Upper lobe of left lung (tissue), 6 donors: ENCODE results near the gene GALNT5. TPM values are rescaled to one million over a fixed set of nuclear protein-coding genes. Genes with fewer than 3 reads are reported as not detected.
"Not testable (repeated sequence)": the region's sequence is repeated elsewhere in the genome, so short reads cannot be mapped to it uniquely, and the experiment has no call there.

Experiments
- ATAC-seq, 2 donors: fragments of 200-7000 bp; cut with Tn5 transposase; one replicate each; pipeline ENCODE4 v1.9.1; 2022; ENCODE audit warnings: mild to moderate bottlenecking in 2 of 2, moderate library complexity in 2 of 2; ENCODE audit not compliant: low FRiP score in 2 of 2
- DNase-seq, 2 donors: peaks; one replicate each; pipeline ENCODE4 v3.0.0-alpha.2; 2019 to 2020
- H3K27ac ChIP-seq, 4 donors: fragments of 200-600 bp; sonication (generic); one replicate each; pipeline ENCODE4 v1.5.1; 2016 to 2019
- H3K27me3 ChIP-seq, 4 donors: fragments of 200-600 bp; sonication (generic); one replicate each; pipeline ENCODE4 v1.5.1; 2017 to 2019
- H3K36me3 ChIP-seq, 4 donors: fragments of 200-600 bp; sonication (generic); one replicate each; pipeline ENCODE4 v1.5.1; 2016 to 2019
- H3K4me1 ChIP-seq, 4 donors: fragments of 200-600 bp; sonication (generic); one replicate each; pipeline ENCODE4 v1.5.1; 2018 to 2019
- H3K4me3 ChIP-seq, 4 donors: fragments of 200-600 bp; sonication (generic); one replicate each; pipeline ENCODE4 v1.5.1; 2017 to 2019; ENCODE audit warnings: mild to moderate bottlenecking in 2 of 4, moderate library complexity in 1 of 4
- H3K9me3 ChIP-seq, 4 donors: fragments of 200-600 bp; sonication (generic); one replicate each; pipeline ENCODE4 v1.5.1; 2018 to 2019
- CTCF ChIP-seq, 6 experiments: fragments of 450-650 bp in 4 of 6; fragments of 200-600 bp in 2 of 6; sonication (generic) in 2 of 6; IDR thresholded peaks; one replicate each; pipeline ENCODE4 v1.5.1; 2016 to 2019; ENCODE audit warnings: antibody characterized with exemption in 6 of 6
- EP300 ChIP-seq, 4 donors: sonication (generic); formaldehyde crosslinking; IDR thresholded peaks; one replicate each; pipeline ENCODE4 v1.5.1; 2017; ENCODE audit warnings: antibody characterized with exemption in 4 of 4, control low read depth in 2 of 4
- POLR2A ChIP-seq, 4 donors: fragments of 450-650 bp; IDR thresholded peaks; one replicate each; pipeline ENCODE4 v1.5.1; 2016 to 2017; ENCODE audit warnings: antibody characterized with exemption in 4 of 4, mild to moderate bottlenecking in 2 of 4
- POLR2AphosphoS5 ChIP-seq, 2 donors: sonication (generic); formaldehyde crosslinking; IDR thresholded peaks; one replicate each; pipeline ENCODE4 v1.5.1; 2017; ENCODE audit warnings: antibody characterized with exemption in 2 of 2
- WGBS, 2 donors: methylation state at CpG; one replicate each; pipeline ENCODE4 v1.1.5; 2017 to 2018; 5-methylcytosine and 5-hydroxymethylcytosine counted together
- total RNA-seq, 6 donors: library from RNA; depleted of rRNA in 4 of 6; stranded (reverse); fragments of >200 nt in 4 of 6; gene quantifications; one replicate each; pipeline versions ENCODE4 v1.1.0 to v1.2.1, GENCODE V29; 2016 to 2021
- donor health status: DM: no; HTN: no; CAD: no; lungs with moderate emphysema.
- donor health status: DM: no; HTN: yes; CAD: no; lungs with severe emphysema.

Gene GALNT5
- total RNA-seq, 6 donors from 2014 or later: 23.0 to 42.9 (median 24.4) TPM

GRCh38 chr2:157267476-157267875, 10.0 kb downstream of the GALNT5 start:
- Histone ChIP-seq H3K27ac (no peak overlapping the region), H3K4me3 (no peak overlapping the region), H3K4me1 (no peaks in the 10 kb centered on the region), H3K36me3 (no peaks in the 10 kb centered on the region), H3K9me3 (no peaks in the 10 kb centered on the region), H3K27me3 (no peaks in the 10 kb centered on the region)
- ATAC-seq (no peak), DNase-seq (no peak)
- TF ChIP-seq POLR2AphosphoS5 (IDR thresholded peaks at IDR 0.05): no peak
- TF ChIP-seq CTCF (IDR thresholded peaks at IDR 0.05): no peak
- no peak for TF ChIP-seq EP300 (IDR thresholded peaks at IDR 0.05)
- no peak for TF ChIP-seq POLR2A (IDR thresholded peaks at IDR 0.05)
- WGBS, 2 donors: 36 to 38% methylated on average over 2 of the region's 2 CpGs

- ATAC-seq: no peak
- 89 to 93% methylated on average over 2 of the region's 2 CpGs for WGBS, 2 donors
- TF ChIP-seq EP300 (IDR thresholded peaks at IDR 0.05) (no peak), CTCF (IDR thresholded peaks at IDR 0.05) (no peak), POLR2A (IDR thresholded peaks at IDR 0.05) (no peak), POLR2AphosphoS5 (IDR thresholded peaks at IDR 0.05) (no peak)
Observed at GRCh38 chr2:157269060-157269459, 11.6 kb downstream of the GALNT5 start.

GRCh38 chr2:157269922-157270321, 12.4 kb downstream of the GALNT5 start:
- H3K27me3 ChIP-seq: no peaks in the 10 kb centered on the region
- no peak for ATAC-seq
- WGBS, 2 donors: 50 to 64% methylated on average over 2 of the region's 2 CpGs
- no peaks in the 10 kb centered on the region for H3K9me3 ChIP-seq
- H3K36me3 ChIP-seq: no peaks in the 10 kb centered on the region
- TF ChIP-seq POLR2A (IDR thresholded peaks at IDR 0.05) (no peak), POLR2AphosphoS5 (IDR thresholded peaks at IDR 0.05) (no peak), EP300 (IDR thresholded peaks at IDR 0.05) (no peak), CTCF (IDR thresholded peaks at IDR 0.05) (no peak)
- no peak overlapping the region for H3K4me3 ChIP-seq
- no peak for DNase-seq
- no peaks in the 10 kb centered on the region for H3K4me1 ChIP-seq
- no peak overlapping the region for H3K27ac ChIP-seq

More at GRCh38 chr2:157269060-157269459, 11.6 kb downstream of the GALNT5 start:
- Histone ChIP-seq H3K27ac (no peak overlapping the region), H3K4me1 (no peaks in the 10 kb centered on the region), H3K4me3 (no peak overlapping the region), H3K27me3 (no peaks in the 10 kb centered on the region), H3K9me3 (no peaks in the 10 kb centered on the region), H3K36me3 (no peaks in the 10 kb centered on the region)
- no peak for DNase-seq

GRCh38 chr2:157271590-157272203, 14.2 kb downstream of the GALNT5 start:
- no peak overlapping the region for H3K27ac ChIP-seq

GRCh38 chr2:157279311-157279710, 21.8 kb downstream of the GALNT5 start:
- not testable (repeated sequence) for ATAC-seq
- 67 to 79% methylated on average over 6 to 7 of the region's 7 CpGs for WGBS, 2 donors

More at GRCh38 chr2:157271590-157272203, 14.2 kb downstream of the GALNT5 start:
- Histone ChIP-seq H3K36me3 (no peaks in the 10 kb centered on the region), H3K27me3 (no peaks in the 10 kb centered on the region), H3K4me3 (no peak overlapping the region), H3K4me1 (no peaks in the 10 kb centered on the region), H3K9me3 (no peaks in the 10 kb centered on the region)
- ATAC-seq (no peak), DNase-seq (no peak)
- 94 to 96% methylated on average over 1 of the region's 1 CpG for WGBS, 2 donors
- TF ChIP-seq EP300 (IDR thresholded peaks at IDR 0.05) (no peak), POLR2AphosphoS5 (IDR thresholded peaks at IDR 0.05) (no peak), CTCF (IDR thresholded peaks at IDR 0.05) (no peak), POLR2A (IDR thresholded peaks at IDR 0.05) (no peak)

More at GRCh38 chr2:157279311-157279710, 21.8 kb downstream of the GALNT5 start:
- not testable (repeated sequence) for H3K4me3 ChIP-seq, H3K4me1 ChIP-seq, H3K27me3 ChIP-seq, H3K9me3 ChIP-seq, H3K36me3 ChIP-seq, H3K27ac ChIP-seq
- DNase-seq: peak in 1 of 2 donors; percentile 1
